ENCODE results near the gene DYRK1A.

- no peak for TF ChIP-seq CTCF (IDR thresholded peaks at IDR 0.05)
- no peak for TF ChIP-seq POLR2AphosphoS5 (IDR thresholded peaks at IDR 0.05)
- TF ChIP-seq POLR2A (IDR thresholded peaks at IDR 0.05): no peak
These were observed 161.8 kb downstream of the DYRK1A start for GRCh38 chr21:37528150-37528937.

Data from prostate gland (tissue), 2 donors.